ENCODE measurements around the gene PC.

GRCh38 chr11:66910669-66911068 lies 47.5 kb downstream of the PC start:
- TF ChIP-seq CTCF (conservative IDR thresholded peaks at IDR 0.05; ENCODE audit: low read depth in 2 of 2) (no peak), EZH2 (IDR thresholded peaks at IDR 0.05; ENCODE audit: low read depth, unreplicated experiment) (no peak), POLR2AphosphoS5 (IDR thresholded peaks at IDR 0.05; ENCODE audit: low read depth) (no peak), REST (IDR thresholded peaks at IDR 0.05; ENCODE audit: unreplicated experiment) (no peak), EZH2phosphoT487 (IDR thresholded peaks at IDR 0.05; ENCODE audit: unreplicated experiment) (no peak), CREB1 (CRISPR knock-in tag; IDR thresholded peaks at IDR 0.05; ENCODE audit: low read depth) (no peak), JUNB (IDR thresholded peaks at IDR 0.05; ENCODE audit: unreplicated experiment) (no peak), ZNF331 (CRISPR knock-in tag; IDR thresholded peaks at IDR 0.05; ENCODE audit: low read depth) (no peak)
